Measurements from ENCODE around the gene SNRNP40.

SNRNP40 gene

DNA sequence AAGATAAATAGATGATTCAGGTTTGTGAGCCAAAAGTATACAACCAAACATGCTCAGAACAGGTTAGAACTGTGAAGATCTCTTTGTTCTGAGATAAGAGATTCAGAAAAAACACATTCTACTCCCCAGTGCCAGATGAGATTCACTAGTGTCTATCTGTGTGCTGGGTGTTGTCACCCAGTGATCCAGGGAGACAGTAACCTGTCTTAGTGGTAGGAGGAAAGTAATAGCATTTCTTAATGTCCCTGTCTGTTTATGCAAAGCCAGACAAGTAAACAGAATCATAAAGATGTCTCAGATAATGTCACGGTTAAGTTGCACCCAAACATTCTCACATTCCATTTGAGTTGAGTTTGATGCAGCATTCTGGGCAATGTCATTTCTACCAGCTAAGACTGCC, 38.0 kb downstream of the SNRNP40 start:
- Histone ChIP-seq H3K36me3 (peaks cover 3% of the 10 kb centered on the region; the same call in 1 of the 2 replicates), H3K4me3 (ENCODE audit: low read depth, low read length) (no peak overlapping the region), H3K4me1 (no peaks in the 10 kb centered on the region), H3K27me3 (no peaks in the 10 kb centered on the region), H3K9me3 (no peaks in the 10 kb centered on the region)
- DNase-seq, result no peak
- TF ChIP-seq CTCF (IDR thresholded peaks at IDR 0.05; ENCODE audit: low read depth, low read length), result no peak

DNA sequence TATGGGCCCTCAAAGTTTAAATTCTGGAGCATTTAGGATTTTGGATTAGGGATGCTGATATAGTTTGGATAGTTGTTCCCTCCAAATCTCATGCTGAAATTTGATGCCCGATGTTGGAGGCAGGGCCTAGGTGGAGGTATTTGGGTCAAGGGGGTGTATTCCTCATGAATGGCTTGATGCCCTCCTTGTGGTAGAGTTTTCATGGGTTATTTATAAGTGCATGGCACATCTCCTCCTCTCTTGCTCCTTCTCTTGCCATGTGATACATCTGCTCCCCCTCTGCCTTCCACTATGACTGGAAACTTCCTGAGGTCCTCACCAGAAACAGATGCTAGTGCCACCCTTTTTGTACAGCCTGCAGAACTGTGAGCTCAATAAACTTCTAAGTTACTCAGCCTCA, 39.4 kb downstream of the SNRNP40 start:
- TF ChIP-seq CTCF (IDR thresholded peaks at IDR 0.05; ENCODE audit: low read depth, low read length), result no peak
- H3K4me3 ChIP-seq (ENCODE audit: low read depth, low read length), result no peak overlapping the region
- no peak for DNase-seq

DNA sequence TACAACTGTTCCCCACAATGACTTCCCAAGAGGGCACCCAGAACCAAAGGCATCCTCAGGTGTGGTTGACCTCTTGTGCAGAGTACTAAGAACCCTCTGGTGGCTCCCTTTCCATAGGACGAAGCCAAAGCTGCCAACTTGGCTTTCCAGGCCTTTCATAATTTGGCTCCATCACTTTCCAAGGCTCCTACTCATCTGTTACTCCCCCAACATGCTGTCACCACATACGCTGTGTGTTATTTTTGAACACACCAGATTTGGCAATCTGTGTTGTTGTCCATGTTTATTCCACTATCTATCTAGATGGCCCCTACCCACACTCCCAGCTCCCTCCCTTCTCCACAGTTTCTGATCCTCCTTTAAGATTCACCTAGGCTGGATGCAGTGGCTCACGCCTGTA, 46.7 kb downstream of the SNRNP40 start:
- TF ChIP-seq CTCF (IDR thresholded peaks at IDR 0.05; ENCODE audit: low read depth, low read length), result no peak
- Histone ChIP-seq H3K27me3 (no peaks in the 10 kb centered on the region), H3K9me3 (no peaks in the 10 kb centered on the region), H3K36me3 (no peaks in the 10 kb centered on the region), H3K4me3 (ENCODE audit: low read depth, low read length) (no peak overlapping the region), H3K4me1 (no peaks in the 10 kb centered on the region)
- DNase-seq, result no peak

More for the DNA sequence above, 39.4 kb downstream of the SNRNP40 start:
- Histone ChIP-seq H3K27me3 (no peaks in the 10 kb centered on the region), H3K9me3 (no peaks in the 10 kb centered on the region), H3K4me1 (no peaks in the 10 kb centered on the region), H3K36me3 (peaks cover 3% of the 10 kb centered on the region; the same call in 1 of the 2 replicates)

GRCh38 chr1:31248276-31248675, 48.3 kb downstream of the SNRNP40 start:
- no peaks in the 10 kb centered on the region for H3K4me1 ChIP-seq
- H3K36me3 ChIP-seq, result no peaks in the 10 kb centered on the region
- no peak overlapping the region for H3K4me3 ChIP-seq (ENCODE audit: low read depth, low read length)
- no peaks in the 10 kb centered on the region for H3K27me3 ChIP-seq
- H3K9me3 ChIP-seq, result no peaks in the 10 kb centered on the region
- no peak for DNase-seq
- TF ChIP-seq CTCF (IDR thresholded peaks at IDR 0.05; ENCODE audit: low read depth, low read length), result no peak

GRCh38 chr1:31244326-31244725, 52.3 kb downstream of the SNRNP40 start:
- DNase-seq, result no peak
- no peak for TF ChIP-seq CTCF (IDR thresholded peaks at IDR 0.05; ENCODE audit: low read depth, low read length)
- H3K4me1 ChIP-seq, result no peaks in the 10 kb centered on the region
- H3K9me3 ChIP-seq, result no peaks in the 10 kb centered on the region
- no peaks in the 10 kb centered on the region for H3K36me3 ChIP-seq
- no peaks in the 10 kb centered on the region for H3K27me3 ChIP-seq
- H3K4me3 ChIP-seq (ENCODE audit: low read depth, low read length), result no peak overlapping the region

DNA sequence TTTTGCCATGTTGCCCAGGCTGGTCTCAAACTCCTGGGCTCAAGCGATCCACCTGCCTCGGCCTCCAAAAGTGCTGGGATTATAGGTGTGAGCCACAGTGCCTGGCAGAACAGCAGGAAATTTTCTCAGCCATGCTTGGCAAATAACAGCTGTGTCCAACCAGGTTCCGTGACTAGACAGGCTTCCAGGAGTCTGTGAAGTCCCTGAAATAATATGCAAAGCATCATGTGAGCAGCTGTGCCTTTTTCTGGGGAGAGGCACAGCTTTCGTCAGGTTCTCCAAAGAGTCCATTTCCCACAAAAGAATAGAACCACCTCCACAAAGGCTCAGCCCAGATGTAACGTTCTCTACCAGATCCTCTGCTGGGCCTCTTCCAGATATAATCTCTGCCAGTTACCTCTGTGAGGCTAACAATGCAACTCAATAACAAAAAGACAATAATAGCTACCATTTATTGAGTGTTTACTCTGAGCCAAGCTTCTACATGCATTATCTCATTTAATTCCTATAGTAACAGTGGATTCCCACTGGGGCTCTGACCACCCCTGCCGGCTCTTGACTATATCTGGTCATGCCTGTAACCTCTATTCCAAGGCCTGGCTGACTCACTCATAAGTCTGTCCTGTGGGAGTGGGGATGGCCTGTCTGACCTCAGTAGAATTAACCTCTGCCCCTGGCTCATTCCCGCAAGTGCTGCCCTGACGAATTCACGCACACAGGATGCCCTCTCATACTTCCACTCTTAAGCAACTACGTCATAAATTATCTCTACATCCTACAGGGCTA, 52.9 kb downstream of the SNRNP40 start:
- no peak overlapping the region for H3K4me3 ChIP-seq (ENCODE audit: low read depth, low read length)
- no peaks in the 10 kb centered on the region for H3K9me3 ChIP-seq
- no peaks in the 10 kb centered on the region for H3K4me1 ChIP-seq
- TF ChIP-seq CTCF (IDR thresholded peaks at IDR 0.05; ENCODE audit: low read depth, low read length), result no peak
- DNase-seq, result no peak
- no peaks in the 10 kb centered on the region for H3K27me3 ChIP-seq
- no peaks in the 10 kb centered on the region for H3K36me3 ChIP-seq

All from BE2C (cell line).